Transverse colon (tissue), 3 donors: Measurements from ENCODE around the gene METTL1.

Experiments
- CTCF ChIP-seq, 5 experiments: fragments of 200-600 bp in 3 of 5; fragments of 450-650 bp in 2 of 5; sonication (generic) in 3 of 5; IDR thresholded peaks; 1 replicate in 2 of 5; 2 replicates in 3 of 5; pipeline ENCODE4 v1.5.1; 2016 to 2017; ENCODE audit warnings: antibody characterized with exemption in 5 of 5, inconsistent platforms in 3 of 5, mild to moderate bottlenecking in 2 of 5, moderate library complexity in 1 of 5
- EP300 ChIP-seq: sonication (generic); formaldehyde crosslinking; IDR thresholded peaks from one replicate; pipeline ENCODE4 v1.6.1; 2017; ENCODE audit warnings: antibody characterized with exemption, low read depth

DNA sequence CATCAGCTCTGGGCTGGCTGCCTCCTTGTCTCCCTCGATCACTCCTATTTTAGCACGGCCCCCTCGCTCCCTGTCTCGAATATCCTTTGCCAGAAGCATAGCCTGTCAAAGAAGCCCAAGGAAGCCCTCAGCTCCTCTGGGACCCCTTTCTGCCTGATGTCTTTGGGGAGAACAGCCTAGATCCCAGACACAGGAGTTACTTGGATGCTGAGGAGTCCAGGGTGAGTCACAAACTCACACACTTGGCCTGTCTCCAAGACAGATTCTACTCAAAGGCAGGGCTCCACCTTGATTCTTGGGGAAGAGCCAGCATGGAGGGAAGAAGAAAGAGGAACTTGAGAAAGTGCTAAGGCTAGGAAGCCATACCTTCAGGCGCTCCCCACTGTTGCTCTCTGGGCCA is 38.5 kb upstream of the METTL1 start:
- TF ChIP-seq CTCF (IDR thresholded peaks at IDR 0.05), result no peak
- no peak for TF ChIP-seq EP300
